ENCODE results near the gene TBC1D10A.

TBC1D10A gene

DNA sequence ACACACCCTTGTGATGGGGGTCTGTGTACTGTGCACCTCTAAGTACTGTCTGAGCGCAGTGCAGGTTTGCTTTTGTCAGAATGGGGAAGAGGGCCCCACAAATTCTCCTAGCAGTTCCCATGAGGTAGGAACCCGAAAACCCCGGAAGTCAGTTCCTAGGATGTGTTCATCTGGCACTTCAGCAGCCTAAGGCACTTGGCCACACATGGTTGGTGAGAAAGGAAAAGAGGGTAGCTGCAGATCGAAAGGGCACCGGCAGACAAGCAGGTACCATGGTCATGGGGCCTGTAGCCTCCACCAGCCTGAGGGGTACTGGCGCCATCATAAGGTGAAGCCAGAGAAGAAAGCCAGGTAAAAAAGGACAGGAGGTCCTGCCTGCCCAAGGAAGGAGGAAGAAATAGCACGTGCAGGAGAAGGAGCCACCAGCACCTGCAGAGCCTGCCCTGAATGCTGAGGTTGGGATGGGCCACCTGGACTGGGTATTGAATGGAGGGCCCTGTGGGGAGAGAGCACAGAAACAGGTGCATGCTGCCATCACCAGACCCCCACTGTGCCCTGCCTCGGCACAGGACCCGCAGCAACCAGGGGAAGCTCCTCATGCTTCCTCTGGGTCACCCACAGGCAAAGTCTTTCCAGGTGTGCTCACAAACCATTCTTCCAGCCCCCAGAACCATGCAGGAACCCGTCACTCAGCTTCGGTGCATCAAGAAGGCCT lies 29.3 kb downstream of the TBC1D10A start:
- Histone ChIP-seq H3K4me1 (ENCODE audit: control insufficient read depth, insufficient read depth, low read length, unreplicated experiment) (peaks cover 9% of the 10 kb centered on the region), H2AFZ (ENCODE audit: low read length, unreplicated experiment) (no peak overlapping the region), H3K36me3 (ENCODE audit: insufficient read depth, low read length) (no peaks in the 10 kb centered on the region), H3K79me2 (ENCODE audit: control insufficient read depth, insufficient read depth, low read length, unreplicated experiment) (no peaks in the 10 kb centered on the region), H3K27me3 (ENCODE audit: insufficient read depth, low read length) (no peaks in the 10 kb centered on the region), H3K27ac (ENCODE audit: low read depth, low read length) (no peak overlapping the region), H3K4me3 (ENCODE audit: low read depth, low read length) (no peak overlapping the region)

- Histone ChIP-seq H3K27me3 (ENCODE audit: insufficient read depth, low read length) (no peaks in the 10 kb centered on the region), H3K36me3 (ENCODE audit: insufficient read depth, low read length) (no peaks in the 10 kb centered on the region), H3K4me3 (ENCODE audit: low read depth, low read length) (no peak overlapping the region), H3K79me2 (ENCODE audit: control insufficient read depth, insufficient read depth, low read length, unreplicated experiment) (no peaks in the 10 kb centered on the region), H3K27ac (ENCODE audit: low read depth, low read length) (no peak overlapping the region), H2AFZ (ENCODE audit: low read length, unreplicated experiment) (no peak overlapping the region), H3K4me1 (ENCODE audit: control insufficient read depth, insufficient read depth, low read length, unreplicated experiment) (peaks cover 5% of the 10 kb centered on the region)
These were observed 29.9 kb downstream of the TBC1D10A start for GRCh38 chr22:30296833-30297232.

DNA sequence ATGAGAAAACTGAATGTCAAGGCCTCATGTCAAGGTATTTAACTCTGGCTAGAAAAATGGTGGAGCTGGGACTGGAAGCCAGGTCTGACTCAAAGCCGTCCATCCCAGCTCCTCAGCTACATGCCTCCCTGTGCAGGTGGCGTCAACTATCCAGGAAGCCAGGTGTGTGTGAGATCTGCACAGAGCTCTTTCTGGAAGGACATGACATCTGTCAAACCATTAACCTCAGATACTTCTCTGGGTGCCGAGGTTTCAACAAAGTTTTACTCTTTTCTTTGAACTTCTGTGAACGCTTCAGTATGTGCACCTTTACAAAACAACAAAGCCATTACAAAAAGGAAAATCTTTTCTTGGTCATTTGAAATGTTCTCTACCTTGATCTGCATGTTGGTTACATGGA lies 30.4 kb downstream of the TBC1D10A start:
- H3K27ac ChIP-seq (ENCODE audit: low read depth, low read length) = no peak overlapping the region
- peaks cover 7% of the 10 kb centered on the region for H3K4me1 ChIP-seq (ENCODE audit: control insufficient read depth, insufficient read depth, low read length, unreplicated experiment)
- no peak overlapping the region for H2AFZ ChIP-seq (ENCODE audit: low read length, unreplicated experiment)
- no peaks in the 10 kb centered on the region for H3K36me3 ChIP-seq (ENCODE audit: insufficient read depth, low read length)
- no peaks in the 10 kb centered on the region for H3K27me3 ChIP-seq (ENCODE audit: insufficient read depth, low read length)
- no peak overlapping the region for H3K4me3 ChIP-seq (ENCODE audit: low read depth, low read length)
- no peaks in the 10 kb centered on the region for H3K79me2 ChIP-seq (ENCODE audit: control insufficient read depth, insufficient read depth, low read length, unreplicated experiment)

DNA sequence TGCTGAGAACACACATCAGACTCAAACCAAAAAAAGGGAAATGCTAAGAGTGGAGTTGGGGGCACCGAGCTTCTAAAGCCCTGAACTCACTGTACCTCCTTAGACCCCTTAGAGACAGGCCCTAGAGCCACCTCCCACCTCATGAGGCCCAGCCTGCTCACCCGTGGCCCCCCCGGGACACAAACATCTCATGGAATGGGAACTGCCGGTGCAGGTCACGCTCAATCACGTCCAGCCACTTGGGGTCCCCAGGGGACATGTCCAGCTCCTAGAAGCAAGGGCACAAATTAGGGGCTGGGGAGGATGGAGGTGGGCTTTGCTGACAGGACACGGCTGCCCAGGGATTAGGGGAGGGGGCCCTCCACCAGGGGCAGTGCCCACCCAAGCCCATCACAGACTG lies 31.2 kb downstream of the TBC1D10A start:
- no peaks in the 10 kb centered on the region for H3K79me2 ChIP-seq (ENCODE audit: control insufficient read depth, insufficient read depth, low read length, unreplicated experiment)
- no peaks in the 10 kb centered on the region for H3K27me3 ChIP-seq (ENCODE audit: insufficient read depth, low read length)
- H3K27ac ChIP-seq (ENCODE audit: low read depth, low read length) = no peak overlapping the region
- H2AFZ ChIP-seq (ENCODE audit: low read length, unreplicated experiment) = no peak overlapping the region
- H3K36me3 ChIP-seq (ENCODE audit: insufficient read depth, low read length) = no peaks in the 10 kb centered on the region
- peaks cover 14% of the 10 kb centered on the region for H3K4me1 ChIP-seq (ENCODE audit: control insufficient read depth, insufficient read depth, low read length, unreplicated experiment)
- H3K4me3 ChIP-seq (ENCODE audit: low read depth, low read length) = no peak overlapping the region

DNA sequence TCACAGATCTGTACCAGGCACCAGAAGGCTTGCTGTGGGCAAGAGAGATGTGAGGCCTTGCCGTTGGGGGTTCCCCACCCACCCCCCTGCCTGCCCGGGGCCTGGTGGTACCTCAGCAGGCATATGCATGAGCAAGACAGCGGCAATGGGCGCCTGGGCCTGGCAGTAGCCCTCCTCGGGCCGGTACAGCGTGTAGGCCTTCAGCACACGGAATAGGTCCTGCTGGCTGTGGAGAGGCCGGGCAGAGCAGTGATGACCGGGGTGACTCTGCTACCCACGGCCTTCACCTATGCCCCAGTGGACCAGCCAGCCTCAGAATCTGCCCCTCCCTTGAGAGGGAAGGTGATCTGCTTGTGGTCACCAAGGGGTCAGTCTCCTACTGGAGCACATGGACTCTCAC lies 31.9 kb downstream of the TBC1D10A start:
- Histone ChIP-seq H3K27me3 (ENCODE audit: insufficient read depth, low read length) (no peaks in the 10 kb centered on the region), H3K27ac (ENCODE audit: low read depth, low read length) (no peak overlapping the region), H2AFZ (ENCODE audit: low read length, unreplicated experiment) (no peak overlapping the region), H3K36me3 (ENCODE audit: insufficient read depth, low read length) (no peaks in the 10 kb centered on the region), H3K4me3 (ENCODE audit: low read depth, low read length) (no peak overlapping the region), H3K79me2 (ENCODE audit: control insufficient read depth, insufficient read depth, low read length, unreplicated experiment) (no peaks in the 10 kb centered on the region), H3K4me1 (ENCODE audit: control insufficient read depth, insufficient read depth, low read length, unreplicated experiment) (peaks cover 22% of the 10 kb centered on the region)

DNA sequence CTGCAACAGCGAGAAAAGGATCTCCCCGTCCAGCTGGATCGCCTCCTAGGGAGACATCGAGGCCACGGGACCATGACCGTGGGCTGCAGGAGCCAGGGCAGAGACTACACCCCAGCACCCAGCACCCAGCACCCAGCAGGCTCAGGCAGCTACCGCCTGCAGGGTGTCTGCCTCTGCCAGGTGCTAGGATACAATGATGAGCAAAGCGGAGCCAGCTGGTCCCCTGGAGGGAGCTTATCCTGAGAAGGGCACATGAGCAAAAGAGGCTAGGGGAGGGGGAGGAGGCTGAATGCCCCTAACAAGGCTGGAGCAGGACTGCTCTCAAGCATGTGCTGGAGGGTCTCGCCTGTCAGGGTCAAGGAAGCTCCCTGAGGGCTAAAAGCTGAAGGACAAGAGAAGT lies 32.7 kb downstream of the TBC1D10A start:
- no peak overlapping the region for H3K4me3 ChIP-seq (ENCODE audit: low read depth, low read length)
- no peaks in the 10 kb centered on the region for H3K36me3 ChIP-seq (ENCODE audit: insufficient read depth, low read length)
- H3K79me2 ChIP-seq (ENCODE audit: control insufficient read depth, insufficient read depth, low read length, unreplicated experiment) = no peaks in the 10 kb centered on the region

GRCh38 chr22:30293026-30293425 lies 33.7 kb downstream of the TBC1D10A start:
- H3K36me3 ChIP-seq (ENCODE audit: insufficient read depth, low read length) = no peaks in the 10 kb centered on the region
- no peak overlapping the region for H2AFZ ChIP-seq (ENCODE audit: low read length, unreplicated experiment)
- H3K27me3 ChIP-seq (ENCODE audit: insufficient read depth, low read length) = no peaks in the 10 kb centered on the region
- H3K79me2 ChIP-seq (ENCODE audit: control insufficient read depth, insufficient read depth, low read length, unreplicated experiment) = no peaks in the 10 kb centered on the region
- peaks cover 28% of the 10 kb centered on the region for H3K4me1 ChIP-seq (ENCODE audit: control insufficient read depth, insufficient read depth, low read length, unreplicated experiment)
- H3K4me3 ChIP-seq (ENCODE audit: low read depth, low read length) = no peak overlapping the region
- H3K27ac ChIP-seq (ENCODE audit: low read depth, low read length) = no peak overlapping the region

More for the DNA sequence above, 32.7 kb downstream of the TBC1D10A start:
- H2AFZ ChIP-seq (ENCODE audit: low read length, unreplicated experiment) = no peak overlapping the region
- H3K27ac ChIP-seq (ENCODE audit: low read depth, low read length) = no peak overlapping the region
- H3K4me1 ChIP-seq (ENCODE audit: control insufficient read depth, insufficient read depth, low read length, unreplicated experiment) = peaks cover 23% of the 10 kb centered on the region
- no peaks in the 10 kb centered on the region for H3K27me3 ChIP-seq (ENCODE audit: insufficient read depth, low read length)

DNA sequence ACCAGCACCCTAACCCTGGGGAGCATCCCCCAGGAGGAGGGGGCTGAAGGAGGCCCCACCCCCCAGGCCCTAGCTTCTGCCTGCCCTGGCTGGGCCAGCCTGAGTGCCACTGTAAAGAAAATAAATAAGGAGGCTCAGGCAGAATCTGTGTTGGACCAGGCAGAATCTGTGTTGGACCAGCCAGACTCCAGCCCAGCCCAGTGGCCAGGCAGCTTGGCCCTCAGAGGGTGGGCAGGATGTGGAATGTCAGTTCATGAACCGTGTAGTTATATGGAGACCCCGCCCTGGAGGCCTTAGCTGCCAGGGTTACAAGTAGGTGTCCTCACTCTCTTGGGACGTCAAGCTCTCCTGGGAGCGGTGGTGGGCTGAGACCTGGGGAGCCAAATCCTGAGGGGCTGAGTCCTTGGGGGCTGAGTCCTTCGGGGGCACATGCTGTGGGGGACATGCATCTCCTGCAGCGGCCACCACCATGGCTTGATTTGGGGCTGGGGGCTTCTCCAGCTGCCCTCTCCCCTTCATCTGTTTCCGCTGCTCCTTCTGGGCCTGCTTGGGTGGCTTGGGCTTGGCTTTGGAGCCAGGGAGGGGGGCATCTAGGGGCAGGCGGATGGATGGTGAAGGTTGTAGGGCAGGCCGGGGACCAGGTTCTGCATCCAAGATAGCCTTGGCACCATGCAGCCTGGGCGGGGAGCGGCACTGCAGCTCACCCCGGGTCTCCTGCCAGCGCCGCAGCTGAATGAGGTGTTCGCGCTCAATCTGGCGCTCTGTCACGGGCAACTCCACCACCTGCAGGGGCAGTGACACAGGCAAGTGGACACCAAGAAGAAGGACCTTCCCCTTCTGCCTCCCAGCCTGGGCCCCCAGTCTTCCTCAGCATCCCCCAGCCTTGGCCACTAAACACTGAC lies 34.4 kb downstream of the TBC1D10A start:
- Histone ChIP-seq H3K27me3 (ENCODE audit: insufficient read depth, low read length) (no peaks in the 10 kb centered on the region), H3K4me3 (ENCODE audit: low read depth, low read length) (no peak overlapping the region), H2AFZ (ENCODE audit: low read length, unreplicated experiment) (no peak overlapping the region), H3K36me3 (ENCODE audit: insufficient read depth, low read length) (no peaks in the 10 kb centered on the region), H3K79me2 (ENCODE audit: control insufficient read depth, insufficient read depth, low read length, unreplicated experiment) (no peaks in the 10 kb centered on the region), H3K4me1 (ENCODE audit: control insufficient read depth, insufficient read depth, low read length, unreplicated experiment) (peaks cover 28% of the 10 kb centered on the region), H3K27ac (ENCODE audit: low read depth, low read length) (no peak overlapping the region)

DNA sequence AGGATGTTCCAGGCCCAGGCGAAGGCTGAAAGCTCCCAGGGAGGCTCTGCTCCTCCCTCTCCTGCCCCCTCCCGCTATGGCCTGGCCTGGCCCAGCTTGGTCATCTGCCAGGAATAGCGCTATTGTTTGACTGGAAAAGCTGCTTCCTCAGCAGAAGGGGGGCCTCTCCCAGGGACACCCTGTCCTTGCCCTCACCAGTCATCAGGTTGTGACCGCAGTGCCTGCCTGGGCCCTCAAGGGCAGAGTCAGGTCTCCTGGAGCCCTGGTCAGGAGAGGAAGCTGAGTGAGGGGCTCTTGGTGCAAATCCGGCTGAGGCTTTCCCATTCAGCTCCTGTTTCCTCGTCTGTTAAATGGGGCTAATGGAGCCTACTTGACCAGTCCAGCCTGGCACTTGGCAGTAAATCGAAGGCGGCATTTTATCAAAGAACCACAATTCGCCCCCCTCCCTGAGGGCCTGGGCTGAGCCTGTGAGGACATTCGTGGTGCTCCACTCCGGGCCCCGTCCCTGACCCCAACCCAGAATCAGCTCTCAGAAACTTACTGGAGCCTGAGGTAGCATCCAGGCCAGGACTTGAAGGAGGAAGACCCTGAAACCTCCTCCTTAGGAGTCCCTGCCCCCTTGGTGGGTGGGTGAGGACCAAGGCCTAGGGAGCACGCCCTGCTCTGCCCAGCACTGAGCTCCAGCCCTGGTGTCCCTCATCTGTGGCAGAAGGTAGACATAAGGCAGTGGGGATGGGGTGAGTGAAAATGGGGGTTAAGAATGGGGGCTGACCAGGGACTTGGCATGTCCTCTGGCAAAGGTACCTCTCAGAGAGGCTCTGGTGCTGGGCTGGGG lies 35.5 kb downstream of the TBC1D10A start:
- H3K36me3 ChIP-seq (ENCODE audit: insufficient read depth, low read length) = no peaks in the 10 kb centered on the region
- no peak overlapping the region for H3K4me3 ChIP-seq (ENCODE audit: low read depth, low read length)
- peaks cover 28% of the 10 kb centered on the region for H3K4me1 ChIP-seq (ENCODE audit: control insufficient read depth, insufficient read depth, low read length, unreplicated experiment)
- no peaks in the 10 kb centered on the region for H3K27me3 ChIP-seq (ENCODE audit: insufficient read depth, low read length)
- H2AFZ ChIP-seq (ENCODE audit: low read length, unreplicated experiment) = no peak overlapping the region
- H3K79me2 ChIP-seq (ENCODE audit: control insufficient read depth, insufficient read depth, low read length, unreplicated experiment) = no peaks in the 10 kb centered on the region
- H3K27ac ChIP-seq (ENCODE audit: low read depth, low read length) = peak overlapping the region; percentile 56

DNA sequence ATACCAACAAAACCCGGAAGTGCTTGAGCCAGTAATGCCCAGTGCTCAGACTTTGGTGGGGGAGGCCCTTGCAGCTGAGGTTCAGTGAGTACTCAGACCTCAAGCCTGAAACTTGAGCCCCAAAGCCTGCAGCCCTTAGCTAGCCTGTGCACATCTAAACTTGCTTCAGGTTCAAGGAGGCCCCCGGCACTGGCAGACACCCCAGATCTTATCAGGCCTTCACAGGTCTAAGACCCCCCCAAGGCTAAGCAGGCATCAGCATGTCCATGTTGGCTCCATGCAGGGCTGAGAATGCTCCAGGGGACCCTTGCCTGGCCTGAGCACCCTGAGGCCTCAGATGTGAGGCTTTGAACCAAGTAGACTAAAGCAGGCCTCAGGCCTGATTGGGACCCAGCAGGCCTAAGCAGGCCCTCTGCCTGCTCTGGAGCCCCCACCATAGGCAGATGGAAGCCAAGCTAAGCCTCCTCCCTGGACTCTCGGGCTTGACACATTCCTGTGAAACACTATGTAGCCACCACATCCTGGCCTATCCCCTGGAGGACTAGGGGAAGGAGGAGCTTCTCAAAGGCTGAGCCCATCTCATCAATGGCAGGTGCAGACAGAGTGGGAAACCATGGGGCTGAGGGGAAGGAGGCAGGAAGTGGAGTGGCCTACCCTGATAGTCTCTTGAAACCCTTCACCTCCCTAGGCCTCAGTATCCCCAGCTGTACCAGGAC lies 36.2 kb downstream of the TBC1D10A start:
- Histone ChIP-seq H3K27ac (ENCODE audit: low read depth, low read length) (peak overlapping the region; percentile 56), H3K79me2 (ENCODE audit: control insufficient read depth, insufficient read depth, low read length, unreplicated experiment) (no peaks in the 10 kb centered on the region), H3K27me3 (ENCODE audit: insufficient read depth, low read length) (no peaks in the 10 kb centered on the region), H2AFZ (ENCODE audit: low read length, unreplicated experiment) (no peak overlapping the region), H3K4me3 (ENCODE audit: low read depth, low read length) (peak overlapping the region; percentile 86; the same call in 1 of the 2 replicates), H3K4me1 (ENCODE audit: control insufficient read depth, insufficient read depth, low read length, unreplicated experiment) (peaks cover 28% of the 10 kb centered on the region), H3K36me3 (ENCODE audit: insufficient read depth, low read length) (no peaks in the 10 kb centered on the region)
